NCI-H2196 treated with DMSO at 0.1 percent for 48 hours (cell line): Measurements from ENCODE around the gene DLG2.
"Not testable (repeated sequence)": the region's sequence is repeated elsewhere in the genome, so short reads cannot be mapped to it uniquely, and the experiment has no call there.

Source experiments
- DNase-seq: peaks from one replicate; lab custom pipeline; 2025; ENCODE audit not compliant: unreplicated experiment; lab: John Stamatoyannopoulos, UW

Gene DLG2

DNA sequence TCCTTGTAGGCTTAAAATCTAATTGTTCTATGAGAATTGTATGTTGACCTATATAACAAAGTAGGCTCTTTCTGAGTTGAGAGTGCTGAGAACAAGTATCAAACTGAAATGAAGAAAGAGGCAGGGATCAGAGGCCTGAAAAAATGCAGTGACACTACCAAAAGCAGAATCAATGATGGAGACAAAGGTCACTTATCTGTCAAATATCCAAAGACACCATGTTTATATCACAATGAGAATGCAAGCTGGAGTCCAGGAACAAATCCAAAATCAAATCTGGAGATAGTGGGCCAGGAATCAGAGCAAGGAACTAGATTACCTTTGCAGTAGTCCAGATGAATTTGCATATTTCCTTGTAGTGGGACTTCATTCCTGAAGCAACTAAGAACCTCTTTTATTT is 377.7 kb downstream of the DLG2 start:
- no peak for DNase-seq

DNA sequence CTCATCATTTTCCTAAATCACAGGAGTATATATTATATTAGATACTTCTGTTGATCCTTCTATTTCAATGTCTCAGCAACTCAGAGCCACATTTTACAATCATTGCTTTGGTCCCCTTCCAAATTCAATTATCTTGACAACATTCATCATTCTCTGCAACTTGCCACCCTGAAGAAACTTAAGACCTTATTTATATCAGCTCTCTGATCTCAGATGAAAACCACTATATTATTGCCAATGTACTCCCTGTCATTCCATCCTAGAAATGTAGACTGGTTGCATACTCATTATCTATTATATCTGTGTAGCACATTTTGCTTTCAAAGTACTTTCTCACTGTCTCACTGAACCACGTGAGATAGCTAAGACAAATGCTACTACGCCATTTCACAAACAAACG is 379.3 kb downstream of the DLG2 start:
- no peak for DNase-seq

- no peak for DNase-seq
These were observed 388.2 kb downstream of the DLG2 start for GRCh38 chr11:85238906-85239305.

GRCh38 chr11:85238038-85238437 is 389.1 kb downstream of the DLG2 start:
- not testable (repeated sequence) for DNase-seq

GRCh38 chr11:85236211-85236610 is 390.9 kb downstream of the DLG2 start:
- DNase-seq: no peak

DNA sequence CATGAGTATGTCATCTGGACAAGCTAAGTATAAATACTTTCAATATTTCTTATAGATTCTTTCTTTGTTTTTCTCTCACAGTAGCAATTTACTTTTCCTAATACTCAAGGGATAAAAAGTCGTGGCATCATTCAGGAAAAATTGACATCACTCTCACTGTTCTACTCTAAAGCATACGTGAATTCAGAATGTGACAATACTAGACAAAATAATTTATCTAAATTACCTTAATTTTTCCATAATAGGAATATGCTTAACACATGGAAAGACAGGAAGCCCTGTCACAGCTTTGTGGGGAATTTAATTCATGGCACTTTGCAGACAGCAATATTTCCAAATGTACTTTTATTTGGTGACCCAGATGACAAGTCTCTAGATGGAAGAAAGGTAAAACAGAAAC is 394.6 kb downstream of the DLG2 start:
- DNase-seq: no peak

DNA sequence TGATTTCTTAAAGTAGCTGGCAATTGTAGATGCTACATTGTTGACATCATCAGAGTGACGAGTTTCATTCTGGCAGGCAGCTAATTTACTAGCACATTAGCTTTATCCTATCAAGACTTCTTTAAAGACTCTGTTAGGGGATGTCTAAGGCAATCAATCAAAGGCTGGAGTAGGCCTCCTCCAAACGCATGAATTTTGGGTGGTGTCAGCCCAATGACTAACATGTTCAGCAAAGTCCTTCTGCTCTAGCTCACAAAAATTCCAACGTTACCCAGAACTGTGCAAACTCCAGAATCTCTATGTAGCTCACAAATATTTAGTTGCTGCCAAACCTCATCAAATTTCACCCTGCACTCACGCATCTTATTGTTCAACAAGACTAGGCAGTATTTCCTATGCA is 395.6 kb downstream of the DLG2 start:
- DNase-seq: no peak

DNA sequence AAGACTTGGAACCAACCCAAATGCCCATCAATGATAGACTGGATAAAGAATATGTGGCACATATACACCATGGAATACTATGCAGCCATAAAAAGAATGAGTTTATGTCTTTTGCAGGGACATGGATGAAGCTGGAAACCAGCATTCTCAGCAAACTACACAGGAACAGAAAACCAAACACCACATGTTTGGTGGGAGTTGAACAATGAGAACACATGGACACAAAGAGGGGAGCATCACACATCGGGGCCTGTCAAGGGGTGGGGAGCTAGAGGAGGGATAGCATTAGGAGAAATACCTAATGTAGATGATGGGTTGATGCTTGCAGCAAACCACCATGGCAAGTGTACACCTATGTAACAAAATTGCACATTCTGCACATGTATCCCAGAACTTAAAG is 397.4 kb downstream of the DLG2 start:
- DNase-seq: not testable (repeated sequence)

GRCh38 chr11:85196968-85197367 is 430.2 kb downstream of the DLG2 start:
- DNase-seq: no peak

GRCh38 chr11:85195934-85196333 is 431.2 kb downstream of the DLG2 start:
- DNase-seq: no peak

DNA sequence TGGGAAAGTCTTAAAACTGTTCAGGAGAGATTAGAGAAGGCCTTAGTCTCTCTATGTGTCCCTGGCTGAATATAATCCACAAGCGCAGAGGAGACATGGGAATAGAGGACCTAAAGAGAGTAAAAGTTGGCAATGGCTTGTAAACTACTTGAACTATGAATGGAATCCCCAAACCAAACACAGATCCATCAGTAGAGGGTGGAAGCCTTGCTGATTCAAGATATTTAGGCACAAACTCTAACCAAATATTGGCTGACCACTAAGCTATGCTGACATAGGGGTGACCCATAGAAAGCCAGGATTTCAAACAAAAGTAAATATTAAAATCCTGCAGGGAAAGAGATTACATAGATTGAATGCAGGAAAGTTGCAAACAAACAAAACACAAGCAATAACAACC is 439.2 kb downstream of the DLG2 start:
- no peak for DNase-seq

GRCh38 chr11:85184721-85185120 is 442.4 kb downstream of the DLG2 start:
- no peak for DNase-seq

- no peak for DNase-seq
These were observed 444.4 kb downstream of the DLG2 start for GRCh38 chr11:85182441-85183387.

- DNase-seq: no peak
These were observed 446.6 kb downstream of the DLG2 start for GRCh38 chr11:85180528-85180927.

GRCh38 chr11:85171648-85172257 is 455.4 kb downstream of the DLG2 start:
- DNase-seq: no peak

GRCh38 chr11:85170184-85170583 is 457.0 kb downstream of the DLG2 start:
- DNase-seq: no peak

DNA sequence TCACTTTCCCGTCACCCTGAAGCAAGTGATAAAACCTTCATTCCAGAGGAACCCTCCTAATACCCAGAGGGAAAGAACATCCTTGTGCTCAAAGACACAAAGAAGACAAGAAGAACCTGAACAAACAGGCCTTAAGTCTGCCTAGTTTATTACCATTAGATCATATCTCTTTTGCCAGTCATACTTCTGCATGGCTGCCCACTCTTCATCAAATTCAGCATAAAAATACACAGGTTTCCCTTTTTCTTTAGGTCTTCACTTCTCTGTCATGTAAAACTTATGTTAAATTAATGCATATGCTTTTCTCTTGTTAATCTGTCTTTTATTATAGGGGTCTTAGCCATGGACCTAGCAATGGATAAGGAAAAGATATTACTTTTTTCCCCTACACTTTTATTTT is 459.7 kb downstream of the DLG2 start:
- DNase-seq: no peak

- no peak for DNase-seq
These were observed 460.1 kb downstream of the DLG2 start for GRCh38 chr11:85167038-85167437.

DNA sequence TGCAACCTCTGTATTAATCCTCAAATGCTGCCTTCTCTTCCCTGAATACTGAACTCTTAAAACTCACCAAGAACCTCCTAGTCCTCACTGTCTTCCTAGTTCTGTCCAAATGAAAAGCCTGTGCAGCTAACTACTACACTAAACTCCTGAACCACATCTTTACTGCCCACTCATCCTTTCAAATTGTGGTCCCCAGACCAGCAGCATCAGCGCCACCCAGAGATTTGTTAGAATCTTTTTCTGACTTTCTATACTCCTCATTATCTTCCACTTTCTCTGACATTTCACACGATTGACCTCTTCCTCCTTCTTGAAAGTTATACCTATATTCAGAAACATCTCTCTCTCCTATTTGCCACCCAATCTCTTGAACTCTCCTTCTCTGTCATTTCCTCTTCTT is 461.3 kb downstream of the DLG2 start:
- no peak for DNase-seq

DNA sequence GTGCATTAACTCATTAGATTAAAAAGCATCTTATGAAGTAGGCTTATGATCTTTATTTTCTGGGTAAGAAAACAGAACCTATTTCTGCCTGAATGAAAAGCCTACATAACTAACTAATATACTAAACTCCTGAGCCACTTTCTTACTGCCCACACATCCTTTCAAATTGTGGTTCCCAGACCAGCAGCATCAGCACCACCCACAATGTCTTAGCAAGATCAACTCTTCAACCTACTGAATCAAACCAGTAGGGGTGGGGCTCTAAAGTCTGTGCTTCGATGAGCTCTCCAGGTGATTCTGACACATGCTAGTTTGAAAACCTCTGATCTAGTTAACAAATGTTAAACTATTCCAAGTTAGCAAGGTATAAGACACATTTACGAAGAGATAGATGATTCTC is 462.4 kb downstream of the DLG2 start:
- DNase-seq: no peak

- DNase-seq: no peak
These were observed 472.9 kb downstream of the DLG2 start for GRCh38 chr11:85154294-85154693.

DNA sequence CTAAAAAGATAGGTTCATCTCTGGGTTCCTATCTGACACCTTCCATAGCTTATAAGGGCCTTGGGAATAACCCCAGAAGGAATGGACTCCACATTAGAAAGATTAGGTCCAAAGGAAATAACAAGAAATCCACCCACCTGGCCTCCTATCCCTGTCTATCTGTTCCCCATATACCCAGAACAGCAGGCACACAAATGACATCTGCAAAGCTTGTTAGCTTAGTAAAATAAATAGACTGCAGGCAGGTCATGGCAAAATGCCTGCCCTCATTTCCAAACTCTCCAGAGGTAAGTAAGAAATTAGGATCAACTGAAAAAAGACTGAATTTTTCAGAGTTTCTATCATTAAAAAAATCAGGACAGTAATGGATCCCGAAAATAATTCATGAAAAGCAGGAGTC is 489.5 kb downstream of the DLG2 start:
- DNase-seq: no peak

- DNase-seq: no peak
These were observed 493.5 kb downstream of the DLG2 start for GRCh38 chr11:85133636-85134035.
